K562 (cell line): Measurements from ENCODE around the gene SMC6. TPM values are rescaled to one million over a fixed set of nuclear protein-coding genes. Genes with fewer than 3 reads are reported as not detected.

Experiments
- ATAC-seq: fragments of 200-7000 bp; cut with Tn5 transposase; 3 replicates; pipeline ENCODE4 v1.9.1; 2020; ENCODE audit warnings: moderate library complexity
- BruUV-seq: library from RNA; stranded (reverse); fragments of 400-500 nt; replicated peaks from 2 replicates; lab custom pipeline; 2021; lab: Mats Ljungman, UMichigan
- CTCF ChIA-PET: fragments of 300-600 bp; formaldehyde crosslinking; extraction: SDS; loops from one replicate; lab custom pipeline; 2021; ENCODE audit warnings: low intra/inter-chr PET ratio; lab: Yijun Ruan, JAX
- POLR2A ChIA-PET: fragments of 300-600, 350-650 bp; sonication (Branson Sonifier 250); formaldehyde crosslinking; extraction: SDS; loops from one replicate; lab custom pipeline; 2021; ENCODE audit warnings: antibody characterized with exemption, inconsistent platforms; lab: Yijun Ruan, JAX
- DNase-seq, 4 experiments: peaks; one replicate each; pipeline versions ENCODE4 v3.0.0 to v3.0.0-alpha.2; 2011 to 2018; ENCODE audit warnings: low spot score in 3 of 4, mixed read lengths in 3 of 4; ENCODE audit errors: extremely low read depth in 1 of 4
- FAIRE-seq: peaks from 2 replicates; lab custom pipeline; 2011; peaks lifted over from hg19 to GRCh38; lab: Jason Lieb, UNC
- H2AFZ ChIP-seq: 2 replicates; pipeline ENCODE4 v1.6.0; 2011; ENCODE audit warnings: low read depth, low read length, control low read depth, inconsistent platforms
- H3K27ac ChIP-seq: fragments of 200-600 bp; 3 replicates; pipeline ENCODE4 v1.8.0; 2011; ENCODE audit warnings: low read depth, mild to moderate bottlenecking, control low read depth, inconsistent platforms, low read length, moderate library complexity, mixed read lengths; ENCODE audit errors: extremely low read depth
- H3K27me3 ChIP-seq, 2 experiments: fragments of 300-600 bp in 1 of 2; 2 replicates in 1 of 2; 3 replicates in 1 of 2; pipeline versions ENCODE4 v1.6.0 to v1.8.0; 2011; ENCODE audit warnings: inconsistent platforms in 2 of 2, low read length in 2 of 2, mild to moderate bottlenecking in 1 of 2, mixed read lengths in 1 of 2, moderate library complexity in 1 of 2; ENCODE audit not compliant: control insufficient read depth in 2 of 2, insufficient read depth in 2 of 2
- H3K36me3 ChIP-seq: fragments of 300-600 bp; 3 replicates; pipeline ENCODE4 v1.8.0; 2011; ENCODE audit warnings: mild to moderate bottlenecking, low read length, inconsistent platforms; ENCODE audit not compliant: control insufficient read depth, insufficient read depth
- H3K4me1 ChIP-seq, 2 experiments: fragments of 200-600 bp in 1 of 2; replicated peaks in 1 of 2; 2 replicates in 1 of 2; 3 replicates in 1 of 2; pipeline versions ENCODE4 v1.5.1 to v1.8.0; 2011; ENCODE audit warnings: inconsistent platforms in 2 of 2, low read length in 2 of 2, mild to moderate bottlenecking in 1 of 2, mixed read lengths in 1 of 2, moderate library complexity in 1 of 2; ENCODE audit not compliant: control insufficient read depth in 2 of 2, insufficient read depth in 2 of 2
- H3K4me2 ChIP-seq: 2 replicates; pipeline ENCODE4 v1.6.1; 2011; ENCODE audit warnings: low read length, control low read depth, inconsistent platforms, mixed read lengths; ENCODE audit not compliant: insufficient read depth
- H3K4me3 ChIP-seq: fragments of 200-600 bp; sonication (generic), shearing (Covaris generic); 2 replicates; pipeline ENCODE4 v1.5.1; 2016; ENCODE audit warnings: control low read depth, inconsistent platforms
- H3K79me2 ChIP-seq: fragments of 200-600 bp; 3 replicates; pipeline ENCODE4 v1.8.0; 2011; ENCODE audit warnings: low read length, inconsistent platforms; ENCODE audit not compliant: control insufficient read depth, insufficient read depth
- H3K9ac ChIP-seq, 2 experiments: 2 replicates each; pipeline versions ENCODE4 v1.6.0 to v1.6.1; 2011; ENCODE audit warnings: low read depth in 2 of 2, low read length in 2 of 2, control low read depth in 1 of 2, inconsistent platforms in 1 of 2, mild to moderate bottlenecking in 1 of 2, mixed read lengths in 1 of 2; ENCODE audit not compliant: insufficient read depth in 1 of 2
- H3K9me1 ChIP-seq: one replicate; pipeline ENCODE4 v1.6.0; 2011; ENCODE audit warnings: inconsistent platforms, mild to moderate bottlenecking, low read length, moderate library complexity; ENCODE audit not compliant: control insufficient read depth, insufficient read depth
- H3K9me3 ChIP-seq: replicated peaks from 2 replicates; pipeline ENCODE4 v1.5.1; 2011; ENCODE audit warnings: low read depth, low read length, inconsistent platforms; ENCODE audit not compliant: control insufficient read depth, insufficient read depth
- H4K20me1 ChIP-seq: replicated peaks from 2 replicates; pipeline ENCODE4 v1.6.1; 2011; ENCODE audit warnings: low read length, inconsistent platforms, mixed read lengths; ENCODE audit not compliant: control insufficient read depth, insufficient read depth
- BRCA1 ChIP-seq, 2 experiments: fragments of 450-650 bp in 1 of 2; sonication (generic) in 1 of 2; formaldehyde crosslinking in 1 of 2; IDR thresholded peaks; 2 replicates each; pipeline versions ENCODE4 v1.5.0 to v1.6.1; 2017 to 2020; ENCODE audit warnings: mild to moderate bottlenecking in 1 of 2, missing genetic modification reagents in 1 of 2
- CBFA2T3 ChIP-seq: fragments of 450-650 bp; IDR thresholded peaks from 2 replicates; pipeline ENCODE4 v1.6.1; 2017
- CCNT2 ChIP-seq: IDR thresholded peaks from 2 replicates; pipeline ENCODE4 v1.6.1; 2011; ENCODE audit warnings: borderline replicate concordance, low read depth, mild to moderate bottlenecking, moderate library complexity, mixed read lengths, low read length; ENCODE audit not compliant: insufficient read length; ENCODE audit errors: extremely low read depth
- CHD4 ChIP-seq: fragments of 200-600 bp; sonication (generic); IDR thresholded peaks from 3 replicates; pipeline ENCODE4 v1.6.1; 2012; ENCODE audit warnings: low read depth, mild to moderate bottlenecking, mixed read lengths, low read length, inconsistent platforms; ENCODE audit not compliant: insufficient read depth, insufficient replicate concordance, poor library complexity, severe bottlenecking
- NCOR1 ChIP-seq: fragments of 450-650 bp; IDR thresholded peaks from 2 replicates; pipeline ENCODE4 v1.6.1; 2016; ENCODE audit warnings: mild to moderate bottlenecking, moderate library complexity
- NFIX ChIP-seq: fragments of 250-450 bp; sonication (Bioruptor Pico); IDR thresholded peaks from 2 replicates; pipeline ENCODE4 v1.4.0; 2020; ENCODE audit warnings: low read depth, mild to moderate bottlenecking, moderate library complexity
- POLR3G ChIP-seq: IDR thresholded peaks from 2 replicates; pipeline ENCODE4 v1.6.1; 2011; ENCODE audit not compliant: insufficient read length, insufficient replicate concordance; ENCODE audit errors: extremely low read depth
- PRMT5 ChIP-seq: sonication (generic); formaldehyde crosslinking; IDR thresholded peaks from 2 replicates; pipeline ENCODE4 v1.5.0; 2020; ENCODE audit warnings: missing genetic modification reagents
- PTRF ChIP-seq: fragments of 450-650 bp; IDR thresholded peaks from 2 replicates; pipeline ENCODE4 v1.6.1; 2016; ENCODE audit warnings: mild to moderate bottlenecking, missing genetic modification characterization, missing compliant biosample characterization
- RCOR1 ChIP-seq, 2 experiments: IDR thresholded peaks; 2 replicates each; pipeline ENCODE4 v1.6.1; 2012; ENCODE audit warnings: low read depth in 2 of 2, low read length in 2 of 2, borderline replicate concordance in 1 of 2, improper control_type of control experiment in 1 of 2
- SAP30 ChIP-seq: fragments of 200-600 bp; sonication (generic); IDR thresholded peaks from 2 replicates; pipeline ENCODE4 v1.6.1; 2012; ENCODE audit warnings: borderline replicate concordance, low read depth, mild to moderate bottlenecking, moderate library complexity, low read length, control low read depth, inconsistent platforms; ENCODE audit not compliant: insufficient read depth, poor library complexity, severe bottlenecking
- SREBF2 ChIP-seq: sonication (generic); formaldehyde crosslinking; IDR thresholded peaks from 2 replicates; pipeline ENCODE4 v1.4.0; 2020; ENCODE audit warnings: mild to moderate bottlenecking, missing genetic modification reagents
- U2AF1 ChIP-seq: fragments of 200-400 bp; formaldehyde crosslinking; optimal IDR thresholded peaks from 2 replicates; pipeline ENCODE3; 2017; ENCODE audit warnings: mild to moderate bottlenecking, low read depth, low read length, moderate library complexity
- ZC3H8 ChIP-seq: fragments of 450-650 bp; IDR thresholded peaks from 2 replicates; pipeline ENCODE4 v1.6.1; 2017
- ZNF140 ChIP-seq: fragments of 250-450 bp; sonication (Bioruptor Pico); IDR thresholded peaks from 2 replicates; pipeline ENCODE4 v1.8.0; 2021; ENCODE audit warnings: moderate library complexity, mild to moderate bottlenecking, inconsistent platforms
- ZNF232 ChIP-seq: sonication (generic); formaldehyde crosslinking; IDR thresholded peaks from 2 replicates; pipeline ENCODE4 v1.8.0; 2022; ENCODE audit warnings: mild to moderate bottlenecking, missing genetic modification reagents
- ZNF311 ChIP-seq: fragments of 250-450 bp; sonication (Bioruptor Pico); IDR thresholded peaks from 2 replicates; pipeline ENCODE4 v1.4.0; 2020; ENCODE audit warnings: mild to moderate bottlenecking, moderate library complexity
- ZNF41 ChIP-seq: fragments of 250-450 bp; sonication (Bioruptor Pico); conservative IDR thresholded peaks from 2 replicates; pipeline ENCODE4 v1.4.0; 2020; ENCODE audit warnings: mild to moderate bottlenecking
- ZNF695 ChIP-seq: fragments of 450-650 bp; formaldehyde crosslinking; IDR thresholded peaks from 2 replicates; pipeline ENCODE4 v1.4.0; 2020; ENCODE audit warnings: mild to moderate bottlenecking, moderate library complexity
- WGBS: fragments of 100-300 bp; shearing (Covaris generic); methylation state at CpG from one replicate; pipeline ENCODE4 v1.1.6; 2016; ENCODE audit warnings: low coverage, mixed read lengths; ENCODE audit not compliant: insufficient coverage; ENCODE audit errors: missing lambda C conversion rate; 5-methylcytosine and 5-hydroxymethylcytosine counted together
- in situ Hi-C: fragments of 300-500 bp; cut with MboI; formaldehyde crosslinking; loops from 4 replicates; pipeline ENCODE4 v1.15.0; 2018; ENCODE audit warnings: inconsistent platforms, mixed read lengths
- intact Hi-C: fragments of 100-400 bp; cut with micrococcal nuclease; formaldehyde crosslinking; loops from 2 replicates; pipeline ENCODE4 v1.14.2; 2022
- polyA plus RNA-seq, 8 experiments: library from polyadenylated mRNA; depleted of rRNA in 4 of 8; stranded (reverse) in 5 of 8; unstranded in 3 of 8; fragments of >200 nt; fragmentation: Nextera tagmentation in 2 of 8; fragmentation: Illumina TruSeq in 1 of 8; extraction: Ambion mirVana in 2 of 8; extraction: Trizol in 1 of 8; gene quantifications; 2 replicates each; pipeline versions ENCODE4 v1.2.1 to v1.2.3, GENCODE V29; 2011 to 2014; ENCODE audit warnings: inconsistent platforms in 1 of 8, missing spikeins in 1 of 8
- total RNA-seq, 7 experiments: library from RNA; depleted of rRNA in 6 of 7; stranded (reverse); fragments of >200 nt in 6 of 7; fragmentation: Illumina TruSeq in 2 of 7; extraction: Trizol in 2 of 7; gene quantifications; 2 replicates each; pipeline versions ENCODE4 v1.2.1 to v1.2.3, GENCODE V29; 2011 to 2021; ENCODE audit warnings: low replicate concordance in 1 of 7
- TF ChIP-seq, protein P1 (sequence below): fragments of 250-450 bp; sonication (Bioruptor Pico); IDR thresholded peaks from 2 replicates; pipeline ENCODE4 v1.4.0; 2020; ENCODE audit warnings: borderline replicate concordance
- TF ChIP-seq, protein P2 (sequence below): sonication (generic); formaldehyde crosslinking; IDR thresholded peaks from 2 replicates; pipeline ENCODE4 v1.5.0; 2020; ENCODE audit warnings: missing genetic modification reagents

The SMC6 gene
- total and polyA plus RNA-seq, 9 of the 15 experiments (the other 6 are each of a cell fraction or from before 2014, with no cell fraction given) = 14.2 to 75.9 (median 47.7) TPM

DNA sequence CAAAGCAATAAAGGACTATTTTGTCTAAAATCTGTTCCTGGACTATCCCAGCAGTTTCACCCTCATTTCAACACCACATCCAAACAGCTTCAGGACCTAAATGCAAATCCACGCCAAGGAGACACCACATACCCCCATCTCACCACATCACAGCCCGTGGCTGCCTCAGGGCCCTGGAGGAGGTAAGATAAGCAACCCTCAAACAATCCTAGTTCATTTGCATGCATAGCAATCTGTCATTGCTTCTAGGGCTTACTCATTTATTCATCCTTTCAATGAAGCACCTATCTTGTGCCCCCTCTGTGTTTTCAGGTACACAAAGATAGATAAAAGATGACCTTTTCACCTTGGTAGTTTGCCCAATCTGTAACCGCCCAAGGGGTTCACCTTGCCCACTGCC is 126.6 kb downstream of the SMC6 start (continued):
- TF ChIP-seq, protein P1, sequence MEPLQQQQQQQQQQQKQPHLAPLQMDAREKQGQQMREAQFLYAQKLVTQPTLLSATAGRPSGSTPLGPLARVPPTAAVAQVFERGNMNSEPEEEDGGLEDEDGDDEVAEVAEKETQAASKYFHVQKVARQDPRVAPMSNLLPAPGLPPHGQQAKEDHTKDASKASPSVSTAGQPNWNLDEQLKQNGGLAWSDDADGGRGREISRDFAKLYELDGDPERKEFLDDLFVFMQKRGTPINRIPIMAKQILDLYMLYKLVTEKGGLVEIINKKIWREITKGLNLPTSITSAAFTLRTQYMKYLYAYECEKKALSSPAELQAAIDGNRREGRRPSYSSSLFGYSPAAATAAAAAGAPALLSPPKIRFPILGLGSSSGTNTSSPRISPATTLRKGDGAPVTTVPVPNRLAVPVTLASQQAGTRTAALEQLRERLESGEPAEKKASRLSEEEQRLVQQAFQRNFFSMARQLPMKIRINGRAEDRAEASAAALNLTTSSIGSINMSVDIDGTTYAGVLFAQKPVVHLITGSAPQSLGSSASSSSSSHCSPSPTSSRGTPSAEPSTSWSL = no peak
- TF ChIP-seq NCOR1 = peak; percentile 30; the same call in 1 of the 2 replicates
- TF ChIP-seq RCOR1 (IDR thresholded peaks at IDR 0.05; ENCODE audit: borderline replicate concordance in 1 of 2, low read depth in 2 of 2, low read length in 2 of 2) = peak in 1 of 2 experiments; percentile 61; a peak in 1 of 4 replicates
- no peak for TF ChIP-seq POLR3G
- TF ChIP-seq CBFA2T3 = peak; percentile 74

DNA sequence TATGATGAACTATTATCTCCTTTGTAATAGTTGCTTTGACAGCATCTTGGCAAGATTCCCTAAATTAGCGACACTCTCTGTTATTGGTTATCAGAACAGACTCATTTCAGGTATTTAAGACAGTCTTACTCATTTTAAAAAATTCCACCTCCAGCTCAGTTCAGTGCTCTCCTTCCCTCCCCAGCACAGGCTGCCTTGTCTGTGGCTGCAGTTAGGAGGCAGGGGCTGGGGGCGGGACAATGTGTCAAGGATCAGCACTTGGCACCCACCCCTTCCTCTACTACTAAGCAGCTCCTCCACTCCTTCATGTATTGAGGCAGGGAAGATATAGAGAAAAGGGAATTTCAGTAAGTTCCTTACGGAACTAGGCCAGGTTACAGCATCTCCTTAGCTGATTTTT is 128.2 kb downstream of the SMC6 start:
- Histone ChIP-seq H3K9me3 (no peaks in the 10 kb centered on the region), H3K27me3 (peaks cover 0 to 5% of the 10 kb centered on the region in 2 experiments; a peak in 1 of 5 replicates), H3K4me3 (no peak overlapping the region), H3K79me2 (no peaks in the 10 kb centered on the region), H3K9ac (no peak overlapping the region), H3K27ac (no peak overlapping the region), H3K9me1 (no peaks in the 10 kb centered on the region), H2AFZ (no peak overlapping the region), H4K20me1 (no peaks in the 10 kb centered on the region; the same call in 1 of the 2 replicates), H3K4me1 (peaks cover 3 to 7% of the 10 kb centered on the region in 2 experiments; a peak in 4 of 5 replicates), H3K4me2 (no peak overlapping the region), H3K36me3 (no peaks in the 10 kb centered on the region)
- intact Hi-C loops (no loop called here), in situ Hi-C loops (no loop called here)
- no TSS peak for BruUV-seq
- no peak for FAIRE-seq
- CTCF ChIA-PET = no interaction called here
- no peak for ATAC-seq
- 54% methylated on average over 3 of the region's 3 CpGs for WGBS
- DNase-seq = no peak
- POLR2A ChIA-PET = no interaction called here
- no peak for TF ChIP-seq ZNF232
- no peak for TF ChIP-seq ZNF41 (CRISPR knock-in tag)
- no peak for TF ChIP-seq U2AF1
- TF ChIP-seq ZNF311 (CRISPR knock-in tag) = no peak
- TF ChIP-seq SAP30 = no peak
- no peak for TF ChIP-seq NFIX
- TF ChIP-seq, protein P2, sequence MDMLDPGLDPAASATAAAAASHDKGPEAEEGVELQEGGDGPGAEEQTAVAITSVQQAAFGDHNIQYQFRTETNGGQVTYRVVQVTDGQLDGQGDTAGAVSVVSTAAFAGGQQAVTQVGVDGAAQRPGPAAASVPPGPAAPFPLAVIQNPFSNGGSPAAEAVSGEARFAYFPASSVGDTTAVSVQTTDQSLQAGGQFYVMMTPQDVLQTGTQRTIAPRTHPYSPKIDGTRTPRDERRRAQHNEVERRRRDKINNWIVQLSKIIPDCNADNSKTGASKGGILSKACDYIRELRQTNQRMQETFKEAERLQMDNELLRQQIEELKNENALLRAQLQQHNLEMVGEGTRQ (CRISPR knock-in tag) = no peak
- no peak for TF ChIP-seq PTRF (tag)
- no peak for TF ChIP-seq ZNF695
- no peak for TF ChIP-seq ZC3H8
- no peak for TF ChIP-seq CHD4
- TF ChIP-seq PRMT5 (CRISPR knock-in tag) = no peak
- TF ChIP-seq ZNF140 (CRISPR knock-in tag) = no peak
- TF ChIP-seq CCNT2 = no peak
- TF ChIP-seq BRCA1 (IDR thresholded peaks at IDR 0.05) = no peak
- TF ChIP-seq BRCA1 (CRISPR knock-in tag; IDR thresholded peaks at IDR 0.05) = no peak
- TF ChIP-seq SREBF2 (CRISPR knock-in tag) = no peak
